HG03460 (cell line): ENCODE results near the gene PDE6D.

Source experiments
- ATAC-seq: cut with Tn5 transposase; IDR thresholded peaks from one replicate; pipeline ENCODE4 v1.9.1; 2021; ENCODE audit not compliant: unreplicated experiment

The PDE6D gene

GRCh38 chr2:231780909-231781797, at the start of gene PDE6D:
Gene PDE6D (minus strand): TSS chr2:231781282. CDS start chr2:231781114, 168 bp downstream.
- peak; percentile 86 for ATAC-seq

- ATAC-seq: no peak
Observed at GRCh38 chr2:231821908-231822307, 40.8 kb upstream of the PDE6D start.

GRCh38 chr2:231820786-231821303, 39.8 kb upstream of the PDE6D start:
- no peak for ATAC-seq

- no peak for ATAC-seq
Observed at GRCh38 chr2:231819447-231820042, 38.5 kb upstream of the PDE6D start.

- ATAC-seq: no peak
Observed at GRCh38 chr2:231816327-231817026, 35.4 kb upstream of the PDE6D start.

- ATAC-seq: no peak
Observed at GRCh38 chr2:231810905-231811304, 29.8 kb upstream of the PDE6D start.

GRCh38 chr2:231807020-231807419, 25.9 kb upstream of the PDE6D start:
- ATAC-seq: no peak

- ATAC-seq: no peak
Observed at GRCh38 chr2:231803501-231804138, 22.5 kb upstream of the PDE6D start.

- ATAC-seq: no peak
Observed at GRCh38 chr2:231800493-231801091, 19.5 kb upstream of the PDE6D start.

GRCh38 chr2:231795525-231796327, 14.6 kb upstream of the PDE6D start:
- no peak for ATAC-seq

GRCh38 chr2:231794383-231794782, 13.3 kb upstream of the PDE6D start:
- no peak for ATAC-seq

GRCh38 chr2:231791107-231791506, 10.0 kb upstream of the PDE6D start:
- no peak for ATAC-seq

- no peak for ATAC-seq
Observed at GRCh38 chr2:231786917-231787292, 5.8 kb upstream of the PDE6D start.

- ATAC-seq: peak; percentile 56
Observed at GRCh38 chr2:231786177-231786916, 5.3 kb upstream of the PDE6D start, which contains the start of gene COPS7B. Gene COPS7B (plus strand): TSS chr2:231786445. CDS start chr2:231788571, 2,126 bp downstream.

GRCh38 chr2:231785822-231786176, 4.7 kb upstream of the PDE6D start:
- no peak for ATAC-seq

- ATAC-seq: no peak
Observed at GRCh38 chr2:231785413-231785812, 4.3 kb upstream of the PDE6D start.

GRCh38 chr2:231781798-231782726, 980 bp upstream of the PDE6D start:
- no peak for ATAC-seq
